HL-60/S4 (cell line): ENCODE results near the gene ADGRL4.
"Not testable (repeated sequence)": the region's sequence is repeated elsewhere in the genome, so short reads cannot be mapped to it uniquely, and the experiment has no call there.

Experiments
- in situ Hi-C: fragments of 300-500 bp; cut with MboI; formaldehyde crosslinking; loops from 2 replicates; pipeline ENCODE4 v1.14.3; 2022; ENCODE audit warnings: low sequenced_read_pairs

Gene ADGRL4

GRCh38 chr1:78918157-78918556, 88.4 kb downstream of the ADGRL4 start:
- in situ Hi-C loops = no loop called here

- in situ Hi-C loops = no loop called here
These were observed 89.5 kb downstream of the ADGRL4 start for GRCh38 chr1:78916986-78917385.

GRCh38 chr1:78913950-78914349, 92.6 kb downstream of the ADGRL4 start:
- in situ Hi-C loops = no loop called here

- in situ Hi-C loops = no loop called here
These were observed 94.3 kb downstream of the ADGRL4 start for GRCh38 chr1:78911956-78912880.

GRCh38 chr1:78902641-78903040, 103.9 kb downstream of the ADGRL4 start:
- in situ Hi-C loops = no loop called here

GRCh38 chr1:78894811-78895210, 111.7 kb downstream of the ADGRL4 start:
- in situ Hi-C loops = no loop called here

GRCh38 chr1:78892260-78892840, 114.2 kb downstream of the ADGRL4 start:
- in situ Hi-C loops = no loop called here

- in situ Hi-C loops = no loop called here
These were observed 119.1 kb downstream of the ADGRL4 start for GRCh38 chr1:78887458-78887857.

GRCh38 chr1:78884685-78885452, 121.7 kb downstream of the ADGRL4 start:
- in situ Hi-C loops = no loop called here

GRCh38 chr1:78880223-78880622, 126.3 kb downstream of the ADGRL4 start:
- in situ Hi-C loops = no loop called here

GRCh38 chr1:78875986-78876385, 130.5 kb downstream of the ADGRL4 start:
- in situ Hi-C loops = not testable (repeated sequence)

- in situ Hi-C loops = not testable (repeated sequence)
These were observed 133.7 kb downstream of the ADGRL4 start for GRCh38 chr1:78872801-78873200.

- in situ Hi-C loops = no loop called here
These were observed 135.3 kb downstream of the ADGRL4 start for GRCh38 chr1:78871249-78871648.

GRCh38 chr1:78869136-78869535, 137.4 kb downstream of the ADGRL4 start:
- in situ Hi-C loops = no loop called here

- in situ Hi-C loops = no loop called here
These were observed 142.4 kb downstream of the ADGRL4 start for GRCh38 chr1:78864175-78864574.

- in situ Hi-C loops = no loop called here
These were observed 150.4 kb downstream of the ADGRL4 start for GRCh38 chr1:78856096-78856495.

GRCh38 chr1:78855258-78855657, 151.3 kb downstream of the ADGRL4 start:
- in situ Hi-C loops = no loop called here

- in situ Hi-C loops = no loop called here
These were observed 152.0 kb downstream of the ADGRL4 start for GRCh38 chr1:78854556-78854955.

- in situ Hi-C loops = no loop called here
These were observed 163.0 kb downstream of the ADGRL4 start for GRCh38 chr1:78843546-78843945.

GRCh38 chr1:78843111-78843510, 163.4 kb downstream of the ADGRL4 start:
- in situ Hi-C loops = no loop called here

GRCh38 chr1:78840453-78841271, 165.9 kb downstream of the ADGRL4 start:
- in situ Hi-C loops = no loop called here
